Adrenal gland (tissue), 12 donors: ENCODE data around the gene KCNK13. TPM values are rescaled to one million over a fixed set of nuclear protein-coding genes. Genes with fewer than 3 reads are reported as not detected.

Experiments
- DNase-seq, 7 donors: peaks; one replicate each; pipeline ENCODE4 v3.0.0-alpha.2; 2019 to 2020
- H3K27ac ChIP-seq, 5 donors: fragments of 200-600 bp; sonication (generic) in 4 of 5; 1 replicate in 3 of 5; 2 replicates in 2 of 5; pipeline versions ENCODE4 v1.5.1 to v1.8.0; 2016 to 2020; ENCODE audit warnings: mild to moderate bottlenecking in 1 of 5
- H3K27me3 ChIP-seq: fragments of 200-600 bp; 2 replicates; pipeline ENCODE4 v1.8.0; 2021
- H3K36me3 ChIP-seq, 2 donors: fragments of 200-600 bp; replicated peaks in 1 of 2; 1 replicate in 1 of 2; 2 replicates in 1 of 2; pipeline versions ENCODE4 v1.5.1 to v1.8.0; 2018 to 2022
- H3K4me1 ChIP-seq, 2 donors: fragments of 200-600 bp; replicated peaks in 1 of 2; 1 replicate in 1 of 2; 2 replicates in 1 of 2; pipeline versions ENCODE4 v1.5.1 to v1.8.0; 2018 to 2021
- H3K4me3 ChIP-seq, 4 donors: fragments of 200-600 bp; sonication (generic) in 3 of 4; one replicate each; pipeline ENCODE4 v1.5.1; 2016 to 2018
- H3K9me3 ChIP-seq, 3 donors: fragments of 200-600 bp; sonication (generic) in 1 of 3; replicated peaks in 1 of 3; 1 replicate in 2 of 3; 2 replicates in 1 of 3; pipeline versions ENCODE4 v1.5.1 to v1.8.0; 2016 to 2021
- POLR2A ChIP-seq, 2 donors: fragments of 450-650 bp; IDR thresholded peaks; one replicate each; pipeline ENCODE4 v1.6.1; 2017; ENCODE audit warnings: antibody characterized with exemption in 2 of 2, mild to moderate bottlenecking in 2 of 2, moderate library complexity in 1 of 2
- WGBS, 4 donors: extraction: QIAGEN DNeasy Blood & Tissue Kit in 2 of 4; methylation state at CpG; one replicate each; pipeline versions ENCODE4 v1.1.5 to v1.1.7; 2013 to 2017; 5-methylcytosine and 5-hydroxymethylcytosine counted together
- intact Hi-C, 2 donors: fragments of 100-400 bp; cut with DNase I; formaldehyde crosslinking; loops; one replicate each; pipeline versions ENCODE4 v1.14.1 to v1.15.0; 2022 to 2023
- polyA plus RNA-seq, 3 donors: library from polyadenylated mRNA; stranded (reverse); fragments of 200-250 nt in 2 of 3; fragments of 350-450 nt in 1 of 3; fragmentation: Illumina TruSeq in 1 of 3; extraction: RNeasy Lipid Tissue Mini Kit (QIAGEN cat#74804) in 1 of 3; gene quantifications; one replicate each; pipeline ENCODE4 v1.2.3, GENCODE V29; 2013 to 2014
- total RNA-seq, 9 donors: library from RNA; depleted of rRNA in 4 of 9; stranded (reverse); fragments of >200 nt in 4 of 9; fragments of 120-200 nt in 1 of 9; fragmentation: NEBNext Ultra II Directional in 1 of 9; extraction: Animal tissue kit (Norgen Biotek cat#: 25700) in 1 of 9; gene quantifications; one replicate each; pipeline versions ENCODE4 v1.1.0 to v1.2.4, GENCODE V29; 2013 to 2023
- TF ChIP-seq, protein P1 (sequence below), 6 experiments: fragments of 450-650 bp in 4 of 6; fragments of 200-600 bp in 2 of 6; sonication (generic) in 1 of 6; IDR thresholded peaks; 1 replicate in 5 of 6; 2 replicates in 1 of 6; pipeline versions ENCODE4 v1.5.1 to v1.8.0; 2016 to 2021; ENCODE audit warnings: antibody characterized with exemption in 6 of 6, mild to moderate bottlenecking in 2 of 6, moderate library complexity in 1 of 6
- donor health status: healthy with polysubstance abuse.
- donor health status: Bipolar disorder and iron deficiency.
- donor health status: DM: yes; HTN: yes; CAD: no.
- donor health status: DM: no; HTN: no; CAD: no.
- donor health status: DM: no; HTN: no; CAD: no.
- donor health status: DM: yes; HTN: yes; CAD: no.

The KCNK13 gene
- total and polyA plus RNA-seq, 12 donors, result 0.24 to 3.6 (median 1.5) TPM; not detected in 1

DNA sequence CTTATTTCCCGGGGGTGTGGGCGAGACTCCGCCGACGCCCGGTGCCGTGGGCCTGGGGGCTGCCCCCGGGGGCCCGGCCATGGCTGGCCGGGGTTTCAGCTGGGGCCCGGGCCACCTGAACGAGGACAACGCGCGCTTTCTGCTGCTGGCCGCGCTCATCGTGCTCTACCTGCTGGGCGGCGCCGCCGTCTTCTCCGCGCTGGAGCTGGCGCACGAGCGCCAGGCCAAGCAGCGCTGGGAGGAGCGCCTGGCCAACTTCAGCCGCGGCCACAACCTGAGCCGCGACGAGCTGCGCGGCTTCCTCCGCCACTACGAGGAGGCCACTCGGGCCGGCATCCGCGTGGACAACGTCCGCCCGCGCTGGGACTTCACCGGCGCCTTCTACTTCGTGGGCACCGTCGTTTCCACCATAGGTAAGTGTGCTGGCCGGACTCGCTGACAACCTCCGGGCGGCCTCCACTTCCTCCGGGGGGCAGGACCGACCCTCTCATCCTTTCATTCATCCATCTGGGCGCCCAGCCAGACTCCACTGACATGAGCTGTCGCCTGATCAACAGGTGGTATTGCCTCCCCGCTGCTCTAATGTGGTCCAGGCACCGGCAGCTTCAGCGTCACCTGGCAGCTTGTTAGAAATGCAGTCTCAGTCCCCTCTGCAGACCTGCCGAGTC, 467 bp downstream of the KCNK13 start:
- Histone ChIP-seq H3K36me3 (no peaks in the 10 kb centered on the region), H3K4me3 (peak overlapping the region in 2 of 4 donors; percentile 28 to 42), H3K27ac (no peak overlapping the region), H3K4me1 (peaks cover 15 to 22% of the 10 kb centered on the region in 2 donors), H3K9me3 (no peaks in the 10 kb centered on the region), H3K27me3 (peaks cover 23% of the 10 kb centered on the region)
- DNase-seq, result peak in 1 of 7 donors; percentile 15
- TF ChIP-seq, protein P1, sequence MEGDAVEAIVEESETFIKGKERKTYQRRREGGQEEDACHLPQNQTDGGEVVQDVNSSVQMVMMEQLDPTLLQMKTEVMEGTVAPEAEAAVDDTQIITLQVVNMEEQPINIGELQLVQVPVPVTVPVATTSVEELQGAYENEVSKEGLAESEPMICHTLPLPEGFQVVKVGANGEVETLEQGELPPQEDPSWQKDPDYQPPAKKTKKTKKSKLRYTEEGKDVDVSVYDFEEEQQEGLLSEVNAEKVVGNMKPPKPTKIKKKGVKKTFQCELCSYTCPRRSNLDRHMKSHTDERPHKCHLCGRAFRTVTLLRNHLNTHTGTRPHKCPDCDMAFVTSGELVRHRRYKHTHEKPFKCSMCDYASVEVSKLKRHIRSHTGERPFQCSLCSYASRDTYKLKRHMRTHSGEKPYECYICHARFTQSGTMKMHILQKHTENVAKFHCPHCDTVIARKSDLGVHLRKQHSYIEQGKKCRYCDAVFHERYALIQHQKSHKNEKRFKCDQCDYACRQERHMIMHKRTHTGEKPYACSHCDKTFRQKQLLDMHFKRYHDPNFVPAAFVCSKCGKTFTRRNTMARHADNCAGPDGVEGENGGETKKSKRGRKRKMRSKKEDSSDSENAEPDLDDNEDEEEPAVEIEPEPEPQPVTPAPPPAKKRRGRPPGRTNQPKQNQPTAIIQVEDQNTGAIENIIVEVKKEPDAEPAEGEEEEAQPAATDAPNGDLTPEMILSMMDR (IDR thresholded peaks at IDR 0.05), result no peak
- TF ChIP-seq POLR2A (IDR thresholded peaks at IDR 0.05), result no peak
- intact Hi-C loops, result no loop called here
- 3 to 14% (median 4%) methylated on average over 3 to 63 of the region's 63 CpGs for WGBS, 4 donors

DNA sequence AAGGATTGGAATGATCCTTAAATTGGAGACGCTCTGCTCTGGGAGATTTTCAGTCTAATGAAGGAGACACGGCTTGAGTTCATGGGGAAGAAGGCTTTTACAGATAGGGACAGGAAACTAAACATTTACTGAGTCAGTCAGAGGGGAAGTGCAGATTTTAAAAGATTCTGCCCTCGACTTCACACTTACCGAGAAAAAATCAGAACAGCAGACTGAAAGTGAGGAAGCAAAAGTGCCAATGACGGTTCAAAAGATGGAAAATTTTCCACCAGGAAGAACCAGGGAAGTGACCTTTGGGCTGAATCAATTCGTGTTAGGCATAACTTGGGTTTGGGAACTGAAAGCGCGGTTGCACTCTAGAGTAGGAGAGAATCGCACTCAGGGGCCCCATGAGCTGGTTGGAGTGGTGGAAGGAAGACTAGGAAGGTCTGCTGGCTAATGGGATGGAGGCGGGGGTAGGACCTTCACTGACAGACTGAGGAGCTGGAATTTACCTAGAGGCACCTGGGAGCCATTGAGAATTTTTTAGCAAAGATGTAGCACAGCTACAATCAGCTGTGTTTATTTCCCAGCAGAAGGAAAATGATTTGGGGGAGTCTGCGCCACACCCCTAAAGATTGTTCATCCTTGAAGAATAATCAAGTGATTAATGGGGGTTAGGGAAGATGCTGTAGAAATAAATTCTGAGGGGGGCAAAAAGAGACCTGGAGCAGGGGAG, 1.2 kb downstream of the KCNK13 start:
- no peaks in the 10 kb centered on the region for H3K36me3 ChIP-seq
- intact Hi-C loops, result no loop called here
- H3K27me3 ChIP-seq, result peaks cover 22% of the 10 kb centered on the region
- H3K27ac ChIP-seq, result no peak overlapping the region
- H3K4me3 ChIP-seq, result peak overlapping the region in 1 of 4 donors; percentile 42
- TF ChIP-seq POLR2A (IDR thresholded peaks at IDR 0.05), result no peak
- TF ChIP-seq, protein P1 (IDR thresholded peaks at IDR 0.05), result no peak
- no peaks in the 10 kb centered on the region for H3K9me3 ChIP-seq
- no peak for DNase-seq
- peaks cover 15 to 22% of the 10 kb centered on the region in 2 donors for H3K4me1 ChIP-seq
- WGBS, 4 donors, result 49 to 54% (median 51%) methylated on average over 11 of the region's 11 CpGs

- no peak for DNase-seq
- intact Hi-C loops, result no loop called here
- Histone ChIP-seq H3K36me3 (no peaks in the 10 kb centered on the region), H3K9me3 (no peaks in the 10 kb centered on the region), H3K27me3 (no peaks in the 10 kb centered on the region), H3K4me3 (no peak overlapping the region), H3K4me1 (no peaks in the 10 kb centered on the region), H3K27ac (no peak overlapping the region)
- 80 to 87% (median 82%) methylated on average over 6 of the region's 6 CpGs for WGBS, 4 donors
- TF ChIP-seq, protein P1 (IDR thresholded peaks at IDR 0.05), result no peak
- no peak for TF ChIP-seq POLR2A (IDR thresholded peaks at IDR 0.05)
These were observed 10.6 kb downstream of the KCNK13 start for GRCh38 chr14:90072350-90072749.

DNA sequence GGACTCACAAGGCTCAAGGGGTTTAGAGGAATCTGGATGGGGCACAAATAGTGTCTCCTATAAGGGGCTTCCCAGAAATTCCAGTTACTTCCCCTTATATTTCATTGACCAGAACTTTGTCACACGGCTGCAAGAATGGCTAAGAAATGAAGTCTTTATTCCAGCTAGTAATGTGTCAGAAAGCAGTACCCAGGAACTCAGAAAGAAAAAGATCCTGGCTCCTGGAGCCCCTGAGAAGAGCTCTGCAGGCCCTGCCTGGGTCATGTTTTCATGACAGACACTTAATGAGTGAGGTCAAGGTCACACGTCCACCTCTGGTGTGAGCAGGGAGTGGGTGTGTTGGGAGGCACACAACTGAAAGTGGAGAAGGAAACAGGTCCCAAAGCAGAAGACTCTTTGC, 17.8 kb downstream of the KCNK13 start:
- Histone ChIP-seq H3K36me3 (no peaks in the 10 kb centered on the region), H3K9me3 (no peaks in the 10 kb centered on the region), H3K27ac (no peak overlapping the region), H3K4me3 (no peak overlapping the region), H3K4me1 (no peaks in the 10 kb centered on the region), H3K27me3 (no peaks in the 10 kb centered on the region)
- 46 to 61% (median 57%) methylated on average over 2 of the region's 2 CpGs for WGBS, 4 donors
- no peak for DNase-seq
- intact Hi-C loops, result no loop called here
- TF ChIP-seq POLR2A (IDR thresholded peaks at IDR 0.05), result no peak
- TF ChIP-seq, protein P1 (IDR thresholded peaks at IDR 0.05), result no peak
